NCI-H2029 (cell line): ENCODE measurements around the gene JMJD1C.
"Not testable (repeated sequence)": the region's sequence is repeated elsewhere in the genome, so short reads cannot be mapped to it uniquely, and the experiment has no call there.

ENCODE experiments used
- DNase-seq: peaks from one replicate; lab custom pipeline; 2025; lab: John Stamatoyannopoulos, UW

Gene JMJD1C, protein sequence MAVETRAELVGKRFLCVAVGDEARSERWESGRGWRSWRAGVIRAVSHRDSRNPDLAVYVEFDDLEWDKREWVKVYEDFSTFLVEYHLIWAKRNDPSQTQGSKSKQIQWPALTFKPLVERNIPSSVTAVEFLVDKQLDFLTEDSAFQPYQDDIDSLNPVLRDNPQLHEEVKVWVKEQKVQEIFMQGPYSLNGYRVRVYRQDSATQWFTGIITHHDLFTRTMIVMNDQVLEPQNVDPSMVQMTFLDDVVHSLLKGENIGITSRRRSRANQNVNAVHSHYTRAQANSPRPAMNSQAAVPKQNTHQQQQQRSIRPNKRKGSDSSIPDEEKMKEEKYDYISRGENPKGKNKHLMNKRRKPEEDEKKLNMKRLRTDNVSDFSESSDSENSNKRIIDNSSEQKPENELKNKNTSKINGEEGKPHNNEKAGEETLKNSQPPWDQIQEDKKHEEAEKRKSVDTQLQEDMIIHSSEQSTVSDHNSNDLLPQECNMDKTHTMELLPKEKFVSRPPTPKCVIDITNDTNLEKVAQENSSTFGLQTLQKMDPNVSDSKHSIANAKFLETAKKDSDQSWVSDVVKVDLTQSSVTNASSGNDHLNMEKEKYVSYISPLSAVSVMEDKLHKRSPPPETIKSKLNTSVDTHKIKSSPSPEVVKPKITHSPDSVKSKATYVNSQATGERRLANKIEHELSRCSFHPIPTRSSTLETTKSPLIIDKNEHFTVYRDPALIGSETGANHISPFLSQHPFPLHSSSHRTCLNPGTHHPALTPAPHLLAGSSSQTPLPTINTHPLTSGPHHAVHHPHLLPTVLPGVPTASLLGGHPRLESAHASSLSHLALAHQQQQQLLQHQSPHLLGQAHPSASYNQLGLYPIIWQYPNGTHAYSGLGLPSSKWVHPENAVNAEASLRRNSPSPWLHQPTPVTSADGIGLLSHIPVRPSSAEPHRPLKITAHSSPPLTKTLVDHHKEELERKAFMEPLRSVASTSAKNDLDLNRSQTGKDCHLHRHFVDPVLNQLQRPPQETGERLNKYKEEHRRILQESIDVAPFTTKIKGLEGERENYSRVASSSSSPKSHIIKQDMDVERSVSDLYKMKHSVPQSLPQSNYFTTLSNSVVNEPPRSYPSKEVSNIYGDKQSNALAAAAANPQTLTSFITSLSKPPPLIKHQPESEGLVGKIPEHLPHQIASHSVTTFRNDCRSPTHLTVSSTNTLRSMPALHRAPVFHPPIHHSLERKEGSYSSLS (N-terminal part only)

DNA sequence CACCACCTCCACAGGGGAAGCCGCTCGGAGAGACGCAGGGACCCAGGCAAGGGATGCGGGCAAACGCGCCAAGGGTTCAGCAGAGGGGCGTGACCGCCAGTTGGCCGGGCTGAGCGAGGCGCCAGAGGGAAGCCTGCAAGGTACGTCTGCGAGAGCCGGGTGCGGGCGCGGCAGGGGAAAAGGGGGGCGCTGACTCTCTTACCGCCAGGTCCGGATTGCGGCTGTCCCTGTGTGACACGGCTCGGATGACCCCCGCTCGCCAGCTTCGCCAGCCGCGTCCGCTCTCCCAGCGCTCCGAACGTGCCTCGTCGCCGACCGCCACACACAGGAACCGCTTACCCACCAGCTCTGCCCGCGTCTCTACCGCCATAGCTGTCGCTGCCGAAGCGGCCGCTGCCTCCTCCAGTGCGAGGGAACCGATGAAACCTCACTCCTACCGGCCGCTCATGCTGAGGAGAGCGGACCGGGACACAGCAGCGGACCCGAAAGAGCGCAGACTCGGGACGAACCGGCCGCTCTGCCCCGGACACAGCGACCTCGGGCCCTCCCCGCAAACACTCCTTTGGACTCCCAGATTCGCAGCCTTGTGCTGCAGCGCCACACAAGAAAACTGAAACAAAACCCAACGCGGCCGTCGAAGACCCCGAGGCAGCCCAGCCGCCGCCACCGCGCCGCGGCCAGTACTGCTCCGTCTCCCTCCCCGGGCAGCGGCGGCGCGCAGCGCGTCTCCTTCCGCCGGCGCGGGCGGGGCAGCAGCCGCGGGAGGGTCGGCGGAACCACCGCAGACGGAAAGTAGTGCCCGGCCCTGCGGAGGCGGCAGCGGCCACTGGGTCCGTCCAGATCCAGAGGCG is at the start of gene JMJD1C:
JMJD1C (minus strand) TSS at position 685 of the 851 bp plus-strand sequence; CDS start at position 370, 315 bp downstream.
- peak; percentile 40 for DNase-seq

DNA sequence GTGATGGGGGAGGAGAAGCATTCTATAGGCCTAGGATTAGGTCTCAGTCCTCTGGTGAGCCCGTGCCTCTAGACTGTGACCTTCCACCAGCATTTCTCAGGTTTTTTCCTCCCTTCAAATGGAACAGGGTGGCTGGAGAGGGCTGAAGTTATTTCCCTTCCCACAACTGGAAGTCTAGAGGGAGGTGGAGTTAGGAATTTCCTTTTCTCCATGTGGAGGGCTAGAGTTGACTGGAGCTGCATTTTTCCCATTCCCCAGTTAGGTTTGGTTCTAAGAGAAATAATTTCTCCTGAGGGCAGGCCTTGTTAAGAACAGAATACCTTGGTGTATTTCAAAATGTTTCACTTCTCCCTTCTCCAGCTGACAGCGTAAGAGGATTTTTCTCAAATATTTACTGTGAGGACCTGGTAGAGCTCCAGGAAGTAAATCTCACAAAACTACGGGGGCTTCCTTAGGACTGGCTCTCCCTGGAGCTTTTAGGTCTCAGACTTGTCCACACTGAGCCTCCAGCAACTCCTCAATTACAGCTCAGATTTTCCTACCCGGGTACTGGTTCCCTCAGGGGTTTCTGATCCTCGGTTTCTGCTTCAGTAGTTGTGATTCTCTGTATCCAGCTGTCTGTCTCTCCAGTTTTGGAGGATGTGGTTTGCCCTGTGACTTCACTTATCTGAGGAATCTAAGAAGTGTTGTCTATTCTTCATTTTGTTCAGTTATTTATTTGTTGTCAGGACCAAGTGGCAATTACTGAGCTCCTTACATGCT is 49.4 kb upstream of the JMJD1C start:
- DNase-seq, result no peak

DNA sequence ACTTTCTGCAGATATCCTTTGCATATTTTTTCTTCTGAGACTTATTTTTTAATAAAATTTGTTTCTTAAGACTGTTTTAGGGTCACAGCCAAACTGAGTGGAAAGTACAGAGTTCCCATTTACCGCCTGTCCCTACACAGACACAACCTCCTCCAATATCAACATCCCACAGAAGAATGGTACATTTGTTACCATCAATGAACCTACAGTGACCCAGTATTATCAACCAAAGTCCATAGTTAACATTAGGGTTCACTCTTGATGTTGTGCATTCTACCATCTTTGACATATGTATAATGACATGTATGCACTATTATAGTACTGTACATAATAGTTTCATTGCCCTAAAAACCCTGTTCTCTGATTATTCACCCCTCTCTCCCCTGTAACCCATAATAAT is 40.8 kb upstream of the JMJD1C start:
- no peak for DNase-seq

DNA sequence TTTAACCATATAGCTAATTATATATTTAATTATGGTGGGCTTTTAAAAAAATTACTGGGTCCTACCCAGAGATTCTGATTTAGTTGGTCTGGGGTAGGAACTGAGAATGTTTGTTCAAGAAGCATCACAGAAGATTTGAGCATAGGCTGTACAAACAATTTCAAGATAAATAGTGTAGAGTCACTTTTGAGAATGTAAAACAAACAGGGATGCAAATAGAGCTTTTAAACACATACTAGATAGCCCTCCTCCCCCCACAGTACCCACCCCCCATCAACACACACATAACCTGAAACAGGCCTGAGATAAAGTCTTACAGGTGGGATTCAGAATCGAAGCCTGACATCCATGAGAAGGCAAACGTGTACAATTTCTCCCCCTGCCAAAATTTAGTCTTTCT is 39.8 kb upstream of the JMJD1C start:
- DNase-seq, result no peak

DNA sequence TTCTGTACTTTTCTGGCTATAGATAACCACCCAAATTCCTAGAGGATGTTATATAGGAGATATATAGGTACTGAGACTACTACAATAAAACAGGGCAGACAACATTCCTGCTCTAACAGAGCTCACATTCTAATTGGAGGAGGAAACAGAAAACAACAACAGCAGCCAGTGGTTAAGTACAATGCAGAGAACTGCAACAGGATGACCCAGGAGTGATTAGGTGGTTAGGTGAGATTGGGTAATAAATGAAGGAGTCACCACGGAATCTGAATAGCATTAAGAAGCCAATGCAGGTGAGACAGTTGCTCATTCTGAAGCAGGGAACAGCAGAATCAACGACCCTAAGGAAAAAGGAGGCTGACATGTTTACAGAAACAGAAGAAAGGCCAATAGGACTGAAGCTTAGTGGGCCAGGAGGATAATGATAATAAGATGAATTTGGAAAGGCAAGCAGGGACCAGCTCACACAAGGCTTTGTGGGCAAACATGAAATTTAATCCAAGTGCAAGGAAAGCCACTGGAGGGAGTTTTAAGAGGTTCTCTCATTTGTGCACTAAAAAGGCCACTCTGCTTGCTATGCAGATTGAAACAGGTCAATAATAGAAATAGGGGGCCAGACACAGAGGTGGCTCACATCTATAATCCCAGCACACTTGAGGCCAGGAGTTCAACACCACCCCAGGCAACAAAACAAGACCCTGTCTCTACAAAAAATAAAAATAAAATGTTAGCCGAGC is 38.5 kb upstream of the JMJD1C start:
- DNase-seq, result no peak

DNA sequence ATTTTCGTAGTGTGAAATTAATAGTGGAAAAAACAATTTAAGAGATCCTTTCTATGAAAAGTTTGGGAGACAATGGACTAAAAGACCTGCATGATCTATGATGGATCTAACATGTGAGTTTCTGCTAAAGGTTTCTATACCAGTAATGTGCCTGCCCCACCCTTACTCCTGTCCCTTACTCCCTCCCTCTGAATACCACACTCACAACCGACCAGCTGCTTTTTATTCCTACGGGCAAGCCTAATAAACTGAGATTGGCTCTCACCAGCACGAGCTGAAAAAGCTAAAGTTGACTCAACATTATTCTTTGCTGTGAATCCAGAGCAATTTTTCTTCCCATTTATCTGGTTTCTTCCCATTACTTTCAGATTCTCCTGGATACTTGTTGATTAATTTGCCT is 37.6 kb upstream of the JMJD1C start:
- no peak for DNase-seq

DNA sequence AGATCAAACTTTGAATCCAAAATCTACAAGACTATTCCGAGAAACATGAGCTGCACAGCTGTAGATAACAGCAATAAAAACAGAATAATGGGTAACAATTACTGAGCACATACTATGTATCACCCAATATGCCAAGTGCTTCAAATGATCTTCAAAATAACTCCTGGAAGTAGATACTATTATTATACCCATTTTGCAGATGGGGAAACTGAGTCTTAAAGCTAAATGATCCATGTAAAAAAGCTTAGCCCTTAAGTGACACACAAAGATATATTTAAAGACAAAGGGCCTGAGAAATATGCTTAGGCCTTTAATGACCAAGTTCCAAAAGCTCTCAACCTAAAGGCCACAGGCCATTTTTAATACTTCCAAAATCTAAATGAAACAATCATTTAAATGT is 37.1 kb upstream of the JMJD1C start:
- DNase-seq, result no peak

DNA sequence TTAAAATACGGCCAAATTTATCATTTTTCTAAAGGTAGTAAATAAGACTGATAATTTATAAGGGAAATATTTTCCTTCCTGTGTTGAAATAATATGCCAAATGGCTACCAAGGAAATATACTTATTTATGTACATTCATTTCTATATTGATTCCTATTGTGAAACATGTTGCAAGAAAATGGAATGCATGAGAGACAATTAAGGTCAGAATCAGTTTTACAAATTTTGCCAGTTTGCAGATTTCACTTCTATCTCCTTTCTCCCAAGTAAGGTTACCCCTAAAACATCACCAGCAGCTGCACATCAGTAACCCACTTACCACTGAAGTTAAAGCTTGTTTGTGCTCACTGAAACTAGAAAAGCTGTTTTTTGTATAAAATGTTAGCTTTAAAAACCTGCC is 36.2 kb upstream of the JMJD1C start:
- DNase-seq, result no peak

DNA sequence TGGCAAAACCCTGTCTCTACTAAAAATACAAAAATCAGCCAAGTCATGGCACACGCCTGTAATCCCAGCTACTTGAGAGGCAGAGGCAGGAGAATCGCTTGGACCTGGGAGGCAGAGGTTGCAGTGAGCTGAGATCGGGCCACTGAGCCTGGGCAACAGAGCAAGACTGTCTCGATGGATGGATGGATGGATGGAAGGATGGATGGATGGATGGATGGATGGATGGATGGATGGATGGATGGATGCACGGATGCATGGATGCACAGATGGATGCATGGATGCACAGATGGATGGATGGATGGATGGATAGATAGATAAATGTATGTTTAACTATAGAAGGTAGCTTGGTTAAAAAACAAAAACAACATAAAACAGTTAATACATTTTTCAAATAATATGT is 34.8 kb upstream of the JMJD1C start:
- not testable (repeated sequence) for DNase-seq

DNA sequence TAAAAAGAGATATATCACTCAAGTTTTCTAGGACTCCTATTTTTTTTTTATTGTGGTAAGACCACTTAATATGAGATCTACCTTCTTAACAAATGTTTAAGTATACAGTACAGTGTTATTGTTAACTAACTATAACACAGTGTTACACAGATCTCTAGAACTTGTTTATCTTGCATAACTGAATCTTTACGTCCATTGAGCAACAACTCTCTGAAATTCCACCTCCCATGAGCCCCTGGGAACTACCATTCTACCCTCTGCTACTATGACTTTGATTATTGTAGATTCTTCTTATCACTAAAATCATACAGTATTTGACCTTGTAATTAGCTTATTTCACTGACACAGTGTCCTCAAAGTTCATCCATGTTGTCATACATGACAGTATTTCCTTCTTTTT is 32.9 kb upstream of the JMJD1C start:
- DNase-seq, result no peak

DNA sequence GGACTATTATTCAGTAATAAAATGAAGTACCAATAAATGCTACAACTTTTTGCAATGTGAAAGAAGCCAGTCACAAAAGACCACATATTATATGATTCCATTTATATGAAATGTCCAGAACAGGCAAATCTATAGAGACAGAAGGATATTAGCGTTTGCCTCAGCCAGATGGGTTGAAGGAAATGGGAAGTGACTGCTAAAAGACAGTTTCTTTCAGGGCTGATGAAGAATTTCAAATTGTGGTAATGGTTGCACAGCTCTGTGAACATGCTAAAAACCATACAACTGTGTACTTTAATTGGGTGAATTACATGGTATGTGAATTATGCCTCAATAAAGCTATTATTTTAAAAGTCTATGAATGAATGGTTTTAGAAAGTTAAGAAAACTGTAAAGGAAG is 31.5 kb upstream of the JMJD1C start:
- no peak for DNase-seq

DNA sequence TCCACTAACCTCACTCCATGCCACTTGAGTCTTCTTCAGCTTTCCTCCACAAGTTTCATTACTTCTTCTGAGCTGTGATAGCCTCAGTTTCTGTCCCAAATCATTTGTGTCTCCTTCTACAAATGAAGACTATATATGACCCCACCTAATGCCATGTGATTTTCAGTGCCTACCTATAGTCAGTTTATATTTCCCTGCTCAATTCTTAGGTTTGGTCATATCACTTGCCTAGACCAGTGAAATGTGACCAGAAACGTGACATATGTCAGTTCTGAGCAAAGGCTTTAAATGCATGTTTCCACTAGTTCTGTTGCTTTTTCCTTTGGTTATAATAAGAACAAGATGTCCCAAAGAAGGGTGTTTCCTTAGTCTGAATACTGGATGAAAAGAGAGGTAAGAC is 30.8 kb upstream of the JMJD1C start:
- no peak for DNase-seq

DNA sequence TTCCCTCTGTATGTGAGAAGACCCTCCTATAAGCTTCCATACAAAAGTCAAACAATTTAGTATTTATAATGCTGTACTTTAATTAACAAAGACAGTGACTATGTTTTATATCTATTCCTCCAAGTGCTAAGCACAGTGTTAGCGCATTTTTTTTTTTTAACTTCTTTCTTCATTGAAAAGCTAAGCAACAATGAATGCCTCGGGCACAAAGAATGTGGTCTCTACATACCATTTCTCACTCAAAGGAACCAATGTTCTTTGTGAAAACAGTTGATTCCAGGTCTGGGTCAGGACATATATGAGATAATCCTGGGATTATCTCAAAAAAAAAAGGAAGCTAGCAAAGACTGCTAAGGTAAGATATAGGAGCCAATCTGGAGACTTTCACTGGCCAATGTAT is 29.2 kb upstream of the JMJD1C start:
- no peak for DNase-seq

DNA sequence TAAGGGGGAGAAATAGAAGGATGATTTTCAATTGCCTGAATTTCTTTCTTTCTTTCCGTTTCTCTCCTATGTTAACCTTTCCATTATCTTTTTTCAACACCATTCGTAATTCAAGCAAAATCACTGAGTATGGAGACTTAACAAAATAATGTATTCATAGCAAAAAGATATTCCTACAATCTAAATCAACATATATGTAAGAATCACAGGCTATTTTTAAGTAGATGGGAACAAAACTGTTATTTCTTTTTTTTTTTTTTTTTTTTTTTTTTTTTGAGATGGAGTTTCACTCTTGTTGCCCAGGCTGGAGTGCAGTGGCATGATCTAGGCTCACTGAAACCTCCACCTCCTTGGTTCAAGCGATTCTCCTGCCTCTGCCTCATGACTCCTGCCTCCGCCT is 27.2 kb upstream of the JMJD1C start:
- no peak for DNase-seq

DNA sequence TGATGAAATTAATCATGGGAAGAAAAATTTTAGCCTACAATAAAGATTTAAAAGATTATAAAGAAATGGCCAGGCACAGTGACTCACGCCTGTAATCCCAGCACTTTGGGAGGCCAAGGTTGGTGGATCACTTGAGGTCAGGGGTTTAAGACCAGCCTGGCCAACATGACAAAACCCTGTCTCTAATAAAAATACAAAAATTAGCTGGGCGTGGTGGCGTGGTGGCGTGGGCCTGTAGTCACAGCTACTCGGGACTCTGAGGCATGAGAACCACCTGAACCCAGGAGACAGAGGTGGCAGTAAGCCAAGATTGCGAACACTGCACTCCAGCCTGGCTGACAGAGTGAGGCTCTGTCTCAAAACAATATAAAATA is 26.5 kb upstream of the JMJD1C start:
- DNase-seq, result not testable (repeated sequence)

DNA sequence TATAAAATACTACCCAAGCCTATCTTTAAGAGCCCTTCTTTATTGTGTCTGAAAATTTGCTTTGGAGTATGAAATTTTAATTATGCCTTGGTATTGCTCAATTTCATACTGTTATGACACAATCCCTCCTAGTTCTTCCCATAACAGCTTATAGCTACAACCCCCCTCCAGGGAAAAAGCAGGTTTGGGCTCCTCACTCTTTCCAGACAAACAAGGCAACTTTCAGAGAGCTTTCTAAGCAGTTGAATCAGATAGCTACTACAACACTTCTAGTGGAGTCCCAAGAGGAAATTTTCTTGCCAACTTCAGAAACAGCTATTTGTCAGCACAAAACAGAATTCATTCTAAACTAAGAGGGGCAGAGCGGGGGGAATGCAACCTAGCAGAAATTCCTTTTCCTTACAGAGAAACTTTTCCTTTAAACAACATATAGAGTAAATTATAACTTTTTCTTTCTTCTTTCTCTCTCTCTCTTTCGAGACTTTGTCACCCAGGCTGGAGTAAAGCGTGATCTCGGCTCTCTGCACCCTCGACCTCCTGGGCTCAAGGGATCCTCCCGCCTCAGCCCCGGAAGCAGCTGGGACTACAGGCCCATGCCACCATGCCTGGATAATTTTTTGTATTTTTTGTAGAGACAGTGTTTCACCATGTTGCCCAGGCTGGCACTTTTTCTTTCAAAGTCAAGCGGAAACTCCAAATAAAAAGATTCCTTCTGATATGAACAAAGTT is 26.0 kb upstream of the JMJD1C start:
- DNase-seq, result no peak

DNA sequence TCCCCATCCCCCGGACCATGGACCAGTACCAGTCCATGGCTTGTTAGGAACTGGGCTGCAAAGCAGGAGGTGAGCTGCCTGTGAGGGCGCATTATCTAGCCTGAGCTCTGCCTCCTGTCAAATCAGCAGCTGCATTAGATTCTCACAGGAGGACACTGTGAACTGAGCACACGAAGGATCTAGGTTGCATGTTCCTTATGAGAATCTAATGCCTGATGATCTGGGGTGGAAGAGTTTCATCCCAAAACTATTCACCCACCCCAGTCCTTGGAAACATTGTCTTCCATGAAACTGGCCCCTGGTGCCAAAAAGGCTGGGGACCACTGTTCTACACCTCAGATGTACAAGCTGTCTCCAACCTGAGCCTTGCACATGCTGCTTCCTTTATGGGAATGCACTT is 24.1 kb upstream of the JMJD1C start:
- DNase-seq, result no peak

DNA sequence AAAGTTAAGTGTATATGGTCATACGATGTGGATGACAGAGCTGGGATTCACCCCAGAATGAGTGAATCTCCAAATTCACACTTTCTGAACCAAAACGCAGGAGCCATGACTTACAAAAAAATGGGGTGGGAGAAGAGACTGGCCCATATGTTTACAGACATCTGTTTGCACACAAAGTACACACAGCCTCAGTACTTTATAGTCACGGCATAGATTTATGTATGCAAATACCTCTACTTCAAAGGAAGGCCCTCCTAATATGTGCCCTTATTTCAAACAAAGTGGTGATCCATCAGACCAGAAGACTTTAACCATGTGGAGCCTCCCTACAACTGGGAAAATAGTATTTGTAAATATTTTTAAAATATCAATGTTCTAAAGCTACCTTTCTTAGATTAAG is 22.2 kb upstream of the JMJD1C start:
- DNase-seq, result no peak

DNA sequence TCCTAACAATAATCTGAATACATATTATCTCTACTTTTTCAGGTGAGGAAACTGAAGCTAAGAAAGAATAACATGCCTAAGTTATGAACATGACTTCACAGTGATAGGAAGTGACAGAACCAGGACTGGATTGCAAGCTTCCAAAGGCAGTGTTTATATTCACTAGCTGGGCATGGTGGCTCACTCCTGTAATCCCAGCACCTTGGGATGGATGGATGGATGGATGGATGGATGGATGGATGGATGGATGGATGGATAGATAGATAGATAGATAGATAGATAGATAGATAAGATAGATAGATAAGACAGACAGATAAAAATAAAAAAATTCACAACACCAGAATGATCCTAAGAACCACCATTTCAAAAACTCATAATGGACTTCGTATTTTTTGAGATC is 18.2 kb upstream of the JMJD1C start:
- no peak for DNase-seq
